HepG2 (cell line): ENCODE measurements around the gene ZSCAN4. TPM values are rescaled to one million over a fixed set of nuclear protein-coding genes. Genes with fewer than 3 reads are reported as not detected.

Experiments
- AKAP8 ChIP-seq: sonication (generic); formaldehyde crosslinking; IDR thresholded peaks from 2 replicates; pipeline ENCODE4 v1.5.1; 2020; ENCODE audit warnings: mild to moderate bottlenecking, missing genetic modification reagents
- FOSL2 ChIP-seq: sonication (generic); formaldehyde crosslinking; IDR thresholded peaks from 2 replicates; pipeline ENCODE4 v1.4.0; 2020; ENCODE audit warnings: missing genetic modification reagents
- FOXA3 ChIP-seq: IDR thresholded peaks from 2 replicates; pipeline ENCODE4 v1.6.1; 2016; ENCODE audit warnings: missing genetic modification reagents, missing compliant biosample characterization
- KDM5A ChIP-seq: fragments of 200-600 bp; sonication (generic); IDR thresholded peaks from 2 replicates; pipeline ENCODE4 v1.7.0; 2018; ENCODE audit warnings: antibody characterized with exemption, mild to moderate bottlenecking, low read length, borderline replicate concordance
- NPAS2 ChIP-seq: sonication (generic); formaldehyde crosslinking; IDR thresholded peaks from 2 replicates; pipeline ENCODE4 v1.8.0; 2022; ENCODE audit warnings: mild to moderate bottlenecking, missing genetic modification reagents, borderline replicate concordance
- PITX1 ChIP-seq: sonication (generic); formaldehyde crosslinking; IDR thresholded peaks from 2 replicates; pipeline ENCODE4 v1.5.1; 2020; ENCODE audit warnings: mild to moderate bottlenecking, missing genetic modification reagents
- POGK ChIP-seq: sonication (generic); formaldehyde crosslinking; conservative IDR thresholded peaks from 2 replicates; pipeline ENCODE4 v1.8.0; 2022; ENCODE audit warnings: mild to moderate bottlenecking, moderate library complexity, missing genetic modification reagents
- RBFOX2 ChIP-seq: fragments of 200-400 bp; formaldehyde crosslinking; IDR thresholded peaks from 2 replicates; pipeline ENCODE4 v1.6.1; 2017; ENCODE audit warnings: low read depth, mild to moderate bottlenecking, low read length
- RNF219 ChIP-seq: sonication (generic); formaldehyde crosslinking; IDR thresholded peaks from 2 replicates; pipeline ENCODE4 v1.5.0; 2020; ENCODE audit warnings: mild to moderate bottlenecking, missing genetic modification reagents
- RORA ChIP-seq: sonication (generic); formaldehyde crosslinking; IDR thresholded peaks from 2 replicates; pipeline ENCODE4 v1.5.0; 2020; ENCODE audit warnings: mild to moderate bottlenecking, missing genetic modification reagents, moderate library complexity
- SP4 ChIP-seq: sonication (generic); formaldehyde crosslinking; IDR thresholded peaks from 2 replicates; pipeline ENCODE4 v1.8.1; 2023; ENCODE audit warnings: mild to moderate bottlenecking, missing genetic modification reagents
- ZBTB34 ChIP-seq: sonication (generic); formaldehyde crosslinking; IDR thresholded peaks from 2 replicates; pipeline ENCODE4 v1.8.0; 2022; ENCODE audit warnings: mild to moderate bottlenecking, missing genetic modification reagents
- ZNF143 ChIP-seq: sonication (generic); formaldehyde crosslinking; IDR thresholded peaks from 2 replicates; pipeline ENCODE4 v1.4.0; 2020; ENCODE audit warnings: missing genetic modification reagents
- ZNF234 ChIP-seq: sonication (generic); formaldehyde crosslinking; conservative IDR thresholded peaks from 2 replicates; pipeline ENCODE4 v1.5.1; 2020; ENCODE audit warnings: mild to moderate bottlenecking, missing genetic modification reagents
- ZNF276 ChIP-seq: sonication (generic); formaldehyde crosslinking; IDR thresholded peaks from 2 replicates; pipeline ENCODE4 v1.4.0; 2020; ENCODE audit warnings: mild to moderate bottlenecking, low read depth, missing genetic modification reagents
- ZNF547 ChIP-seq: sonication (generic); formaldehyde crosslinking; IDR thresholded peaks from 2 replicates; pipeline ENCODE4 v1.5.1; 2020; ENCODE audit warnings: mild to moderate bottlenecking, missing genetic modification reagents
- ZNF782 ChIP-seq: sonication (generic); formaldehyde crosslinking; IDR thresholded peaks from 2 replicates; pipeline ENCODE4 v1.4.0; 2020; ENCODE audit warnings: missing genetic modification reagents, mild to moderate bottlenecking, borderline replicate concordance
- ZNF788 ChIP-seq: sonication (generic); formaldehyde crosslinking; IDR thresholded peaks from 2 replicates; pipeline ENCODE4 v1.5.0; 2020; ENCODE audit warnings: mild to moderate bottlenecking, missing genetic modification reagents, borderline replicate concordance
- polyA plus RNA-seq, 8 experiments: library from polyadenylated mRNA; depleted of rRNA in 3 of 8; stranded (reverse) in 7 of 8; unstranded in 1 of 8; fragments of >200 nt; fragmentation: Illumina TruSeq in 4 of 8; extraction: Trizol in 4 of 8; gene quantifications; 2 replicates each; pipeline versions ENCODE4 v1.2.1 to v1.2.3, GENCODE V29; 2011 to 2016; ENCODE audit warnings: low read depth in 4 of 8, missing spikeins in 1 of 8, mixed read lengths in 1 of 8; ENCODE audit not compliant: insufficient read depth in 1 of 8
- total RNA-seq, 5 experiments: library from RNA; depleted of rRNA; stranded (reverse); fragments of >200 nt; fragmentation: Illumina TruSeq; extraction: Trizol; gene quantifications; 2 replicates each; pipeline ENCODE4 v1.2.3, GENCODE V29; 2016; ENCODE audit warnings: low read depth in 1 of 5
- TF ChIP-seq, protein P1 (sequence below): sonication (generic); formaldehyde crosslinking; IDR thresholded peaks from 2 replicates; pipeline ENCODE4 v1.4.0; 2020; ENCODE audit warnings: mild to moderate bottlenecking, missing genetic modification reagents

The ZSCAN4 gene
- total and polyA plus RNA-seq, 2 of the 13 experiments (the other 11 are each of a cell fraction or from before 2014, with no cell fraction given) = 0.60 to 0.73 TPM

DNA sequence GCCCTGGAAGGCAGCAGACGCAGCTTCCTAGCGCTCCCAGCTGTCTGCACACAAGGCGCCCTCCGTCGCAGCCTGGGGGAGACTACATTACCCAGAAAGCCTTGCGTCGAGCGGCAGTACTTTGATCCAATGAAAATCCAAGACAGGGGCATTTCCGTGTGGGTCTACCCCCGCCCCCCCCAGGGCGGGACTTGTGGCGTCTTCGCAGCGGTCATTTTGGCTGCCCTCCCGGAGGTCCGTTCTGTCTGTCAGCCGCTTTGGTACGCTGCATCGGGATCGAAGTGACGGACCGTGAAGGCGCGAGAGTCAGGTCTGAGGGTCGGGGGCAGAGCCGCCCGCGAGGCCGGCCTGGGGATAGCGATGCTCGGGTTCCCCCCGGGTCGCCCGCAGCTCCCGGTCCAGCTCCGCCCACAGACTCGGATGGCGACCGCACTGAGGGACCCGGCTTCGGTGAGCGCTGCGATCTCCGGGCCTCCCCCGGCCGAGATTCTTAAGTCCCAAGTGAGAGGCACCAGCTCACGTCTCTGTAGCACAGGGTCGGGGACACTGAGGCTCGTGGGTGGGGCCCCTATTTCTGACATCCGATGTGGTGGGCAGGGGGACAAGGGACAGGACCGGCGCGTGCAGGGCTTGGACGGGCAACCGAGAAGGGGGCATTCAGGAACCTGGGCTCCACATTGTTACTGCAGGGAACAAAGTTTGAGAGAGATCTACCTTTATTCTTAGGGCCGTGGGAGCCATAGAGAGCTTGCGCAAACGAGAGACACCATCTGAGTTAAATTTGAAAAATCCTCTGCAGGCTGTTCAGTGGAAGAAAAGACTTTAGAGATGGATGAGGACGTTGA lies 35.5 kb upstream of the ZSCAN4 start, which contains the start of gene ZNF211 (continued):
- TF ChIP-seq ZNF234 = no peak
- TF ChIP-seq ZNF788 (CRISPR knock-in tag) = peak; percentile 53; the same call in 1 of the 2 replicates
- TF ChIP-seq ZNF547 (CRISPR knock-in tag) = no peak; the same call in 1 of the 2 replicates
- TF ChIP-seq KDM5A = peak; percentile 87; the same call in 1 of the 2 replicates
- TF ChIP-seq RNF219 (CRISPR knock-in tag) = no peak
- peak; percentile 71 for TF ChIP-seq RBFOX2
- TF ChIP-seq FOXA3 = 0 out of 2 replicates have a peak, but pooled peaks have one; percentile 5
- peak; percentile 64; the same call in 1 of the 2 replicates for TF ChIP-seq AKAP8
- peak; percentile 71; the same call in 1 of the 2 replicates for TF ChIP-seq PITX1 (CRISPR knock-in tag)
- peak; percentile 19; the same call in 1 of the 2 replicates for TF ChIP-seq FOSL2
- TF ChIP-seq RORA (CRISPR knock-in tag) = no peak
- 0 out of 2 replicates have a peak, but pooled peaks have one; percentile 22 for TF ChIP-seq POGK (CRISPR knock-in tag)
- no peak for TF ChIP-seq ZNF276 (CRISPR knock-in tag)
- TF ChIP-seq NPAS2 (CRISPR knock-in tag) = no peak
- TF ChIP-seq, protein P1, sequence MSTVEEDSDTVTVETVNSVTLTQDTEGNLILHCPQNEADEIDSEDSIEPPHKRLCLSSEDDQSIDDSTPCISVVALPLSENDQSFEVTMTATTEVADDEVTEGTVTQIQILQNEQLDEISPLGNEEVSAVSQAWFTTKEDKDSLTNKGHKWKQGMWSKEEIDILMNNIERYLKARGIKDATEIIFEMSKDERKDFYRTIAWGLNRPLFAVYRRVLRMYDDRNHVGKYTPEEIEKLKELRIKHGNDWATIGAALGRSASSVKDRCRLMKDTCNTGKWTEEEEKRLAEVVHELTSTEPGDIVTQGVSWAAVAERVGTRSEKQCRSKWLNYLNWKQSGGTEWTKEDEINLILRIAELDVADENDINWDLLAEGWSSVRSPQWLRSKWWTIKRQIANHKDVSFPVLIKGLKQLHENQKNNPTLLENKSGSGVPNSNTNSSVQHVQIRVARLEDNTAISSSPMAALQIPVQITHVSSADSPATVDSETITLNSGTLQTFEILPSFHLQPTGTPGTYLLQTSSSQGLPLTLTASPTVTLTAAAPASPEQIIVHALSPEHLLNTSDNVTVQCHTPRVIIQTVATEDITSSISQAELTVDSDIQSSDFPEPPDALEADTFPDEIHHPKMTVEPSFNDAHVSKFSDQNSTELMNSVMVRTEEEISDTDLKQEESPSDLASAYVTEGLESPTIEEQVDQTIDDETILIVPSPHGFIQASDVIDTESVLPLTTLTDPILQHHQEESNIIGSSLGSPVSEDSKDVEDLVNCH = no peak
- TF ChIP-seq ZBTB34 (CRISPR knock-in tag) = no peak; the same call in 1 of the 2 replicates
- TF ChIP-seq SP4 = peak; percentile 88
- TF ChIP-seq ZNF143 (CRISPR knock-in tag) = peak; percentile 96
- TF ChIP-seq ZNF782 = no peak
